Measurements from ENCODE around the gene WDR48.

WDR48 gene

GRCh38 chr3:39137435-39137936 lies 85.7 kb downstream of the WDR48 start:
- Histone ChIP-seq H3K27me3 (ENCODE audit: insufficient read depth, low read length) (no peaks in the 10 kb centered on the region), H3K4me1 (ENCODE audit: insufficient read depth, low read length) (no peaks in the 10 kb centered on the region), H3K9ac (ENCODE audit: low read depth, low read length) (no peak overlapping the region), H3K36me3 (ENCODE audit: insufficient read depth, low read depth, low read length) (peaks cover 12% of the 10 kb centered on the region), H3K27ac (ENCODE audit: low read length) (no peak overlapping the region), H3K4me3 (ENCODE audit: low read length) (no peak overlapping the region), H3K9me3 (ENCODE audit: insufficient read depth, low read depth, low read length) (no peaks in the 10 kb centered on the region)

- no peaks in the 10 kb centered on the region for H3K4me1 ChIP-seq (ENCODE audit: insufficient read depth, low read length)
- H3K9ac ChIP-seq (ENCODE audit: low read depth, low read length) = no peak overlapping the region
- no peak overlapping the region for H3K4me3 ChIP-seq (ENCODE audit: low read length)
- H3K27me3 ChIP-seq (ENCODE audit: insufficient read depth, low read length) = no peaks in the 10 kb centered on the region
- peaks cover 19% of the 10 kb centered on the region for H3K36me3 ChIP-seq (ENCODE audit: insufficient read depth, low read depth, low read length)
- no peak overlapping the region for H3K27ac ChIP-seq (ENCODE audit: low read length)
- H3K9me3 ChIP-seq (ENCODE audit: insufficient read depth, low read depth, low read length) = no peaks in the 10 kb centered on the region
These were observed 86.4 kb downstream of the WDR48 start for GRCh38 chr3:39137991-39138803.

- H3K4me3 ChIP-seq (ENCODE audit: low read length) = no peak overlapping the region
- H3K27me3 ChIP-seq (ENCODE audit: insufficient read depth, low read length) = no peaks in the 10 kb centered on the region
- no peaks in the 10 kb centered on the region for H3K9me3 ChIP-seq (ENCODE audit: insufficient read depth, low read depth, low read length)
- peaks cover 26% of the 10 kb centered on the region for H3K36me3 ChIP-seq (ENCODE audit: insufficient read depth, low read depth, low read length)
- no peak overlapping the region for H3K27ac ChIP-seq (ENCODE audit: low read length)
- no peaks in the 10 kb centered on the region for H3K4me1 ChIP-seq (ENCODE audit: insufficient read depth, low read length)
- no peak overlapping the region for H3K9ac ChIP-seq (ENCODE audit: low read depth, low read length)
These were observed 87.1 kb downstream of the WDR48 start for GRCh38 chr3:39138804-39139415.

- no peak overlapping the region for H3K4me3 ChIP-seq (ENCODE audit: low read length)
- no peaks in the 10 kb centered on the region for H3K4me1 ChIP-seq (ENCODE audit: insufficient read depth, low read length)
- H3K9ac ChIP-seq (ENCODE audit: low read depth, low read length) = no peak overlapping the region
- no peaks in the 10 kb centered on the region for H3K9me3 ChIP-seq (ENCODE audit: insufficient read depth, low read depth, low read length)
- H3K27ac ChIP-seq (ENCODE audit: low read length) = no peak overlapping the region
- H3K36me3 ChIP-seq (ENCODE audit: insufficient read depth, low read depth, low read length) = peaks cover 31% of the 10 kb centered on the region
- H3K27me3 ChIP-seq (ENCODE audit: insufficient read depth, low read length) = no peaks in the 10 kb centered on the region
These were observed 87.6 kb downstream of the WDR48 start for GRCh38 chr3:39139442-39139841.

- Histone ChIP-seq H3K27me3 (ENCODE audit: insufficient read depth, low read length) (no peaks in the 10 kb centered on the region), H3K4me3 (ENCODE audit: low read length) (no peak overlapping the region), H3K36me3 (ENCODE audit: insufficient read depth, low read depth, low read length) (peaks cover 42% of the 10 kb centered on the region), H3K9ac (ENCODE audit: low read depth, low read length) (no peak overlapping the region), H3K4me1 (ENCODE audit: insufficient read depth, low read length) (no peaks in the 10 kb centered on the region), H3K9me3 (ENCODE audit: insufficient read depth, low read depth, low read length) (no peaks in the 10 kb centered on the region), H3K27ac (ENCODE audit: low read length) (no peak overlapping the region)
These were observed 88.6 kb downstream of the WDR48 start for GRCh38 chr3:39140341-39140971.

GRCh38 chr3:39141171-39141995 lies 89.6 kb downstream of the WDR48 start:
- Histone ChIP-seq H3K36me3 (ENCODE audit: insufficient read depth, low read depth, low read length) (peaks cover 51% of the 10 kb centered on the region), H3K4me3 (ENCODE audit: low read length) (no peak overlapping the region), H3K4me1 (ENCODE audit: insufficient read depth, low read length) (no peaks in the 10 kb centered on the region; the same call in 1 of the 2 replicates), H3K9ac (ENCODE audit: low read depth, low read length) (no peak overlapping the region), H3K27me3 (ENCODE audit: insufficient read depth, low read length) (no peaks in the 10 kb centered on the region), H3K9me3 (ENCODE audit: insufficient read depth, low read depth, low read length) (no peaks in the 10 kb centered on the region), H3K27ac (ENCODE audit: low read length) (no peak overlapping the region)

GRCh38 chr3:39142067-39142466 lies 90.3 kb downstream of the WDR48 start:
- no peak overlapping the region for H3K4me3 ChIP-seq (ENCODE audit: low read length)
- no peak overlapping the region for H3K27ac ChIP-seq (ENCODE audit: low read length)
- H3K36me3 ChIP-seq (ENCODE audit: insufficient read depth, low read depth, low read length) = peaks cover 52% of the 10 kb centered on the region
- no peaks in the 10 kb centered on the region for H3K27me3 ChIP-seq (ENCODE audit: insufficient read depth, low read length)
- no peak overlapping the region for H3K9ac ChIP-seq (ENCODE audit: low read depth, low read length)
- peaks cover 4% of the 10 kb centered on the region; the same call in 1 of the 2 replicates for H3K4me1 ChIP-seq (ENCODE audit: insufficient read depth, low read length)
- no peaks in the 10 kb centered on the region for H3K9me3 ChIP-seq (ENCODE audit: insufficient read depth, low read depth, low read length)

GRCh38 chr3:39143051-39143885 lies 91.5 kb downstream of the WDR48 start:
- Histone ChIP-seq H3K4me3 (ENCODE audit: low read length) (no peak overlapping the region), H3K4me1 (ENCODE audit: insufficient read depth, low read length) (peaks cover 13% of the 10 kb centered on the region), H3K9ac (ENCODE audit: low read depth, low read length) (no peak overlapping the region), H3K9me3 (ENCODE audit: insufficient read depth, low read depth, low read length) (no peaks in the 10 kb centered on the region), H3K36me3 (ENCODE audit: insufficient read depth, low read depth, low read length) (peaks cover 52% of the 10 kb centered on the region), H3K27me3 (ENCODE audit: insufficient read depth, low read length) (no peaks in the 10 kb centered on the region), H3K27ac (ENCODE audit: low read length) (no peak overlapping the region)

GRCh38 chr3:39144095-39144747 lies 92.4 kb downstream of the WDR48 start:
- Histone ChIP-seq H3K36me3 (ENCODE audit: insufficient read depth, low read depth, low read length) (peaks cover 52% of the 10 kb centered on the region), H3K4me3 (ENCODE audit: low read length) (no peak overlapping the region), H3K9me3 (ENCODE audit: insufficient read depth, low read depth, low read length) (no peaks in the 10 kb centered on the region), H3K4me1 (ENCODE audit: insufficient read depth, low read length) (peaks cover 22% of the 10 kb centered on the region), H3K9ac (ENCODE audit: low read depth, low read length) (no peak overlapping the region), H3K27me3 (ENCODE audit: insufficient read depth, low read length) (no peaks in the 10 kb centered on the region), H3K27ac (ENCODE audit: low read length) (no peak overlapping the region)

GRCh38 chr3:39144748-39145380 lies 93.0 kb downstream of the WDR48 start:
- H3K4me3 ChIP-seq (ENCODE audit: low read length) = no peak overlapping the region
- H3K4me1 ChIP-seq (ENCODE audit: insufficient read depth, low read length) = peaks cover 28% of the 10 kb centered on the region
- H3K9ac ChIP-seq (ENCODE audit: low read depth, low read length) = no peak overlapping the region
- no peaks in the 10 kb centered on the region for H3K27me3 ChIP-seq (ENCODE audit: insufficient read depth, low read length)
- H3K36me3 ChIP-seq (ENCODE audit: insufficient read depth, low read depth, low read length) = peaks cover 52% of the 10 kb centered on the region
- no peaks in the 10 kb centered on the region for H3K9me3 ChIP-seq (ENCODE audit: insufficient read depth, low read depth, low read length)
- H3K27ac ChIP-seq (ENCODE audit: low read length) = no peak overlapping the region
